ENCODE measurements around the gene HOXB4. TPM values are rescaled to one million over a fixed set of nuclear protein-coding genes. Genes with fewer than 3 reads are reported as not detected.
A peak's percentile ranks its signal among the peaks of the same experiment; 100 is the strongest.

The HOXB4 gene
- total RNA-seq, 1 experiment from 2014 or later, result 27.9 TPM

GRCh38 chr17:48571826-48572417 is 6.2 kb downstream of the HOXB4 start:
- Histone ChIP-seq H3K4me3 (ENCODE audit: low read depth in 2 of 2, low read length in 2 of 2) (peak overlapping the region; percentile 22 to 99; a peak in 3 of 4 replicates), H3K36me3 (ENCODE audit: control insufficient read depth, insufficient read depth, low read length) (peaks cover 15% of the 10 kb centered on the region), H3K27ac (ENCODE audit: low read length) (peak overlapping the region; percentile 97), H3K27me3 (ENCODE audit: control insufficient read depth, insufficient read depth, low read length) (no peaks in the 10 kb centered on the region), H3K4me1 (ENCODE audit: control insufficient read depth, insufficient read depth, low read length) (peaks cover 97% of the 10 kb centered on the region), H3K9me3 (ENCODE audit: control insufficient read depth, insufficient read depth, low read depth, low read length) (no peaks in the 10 kb centered on the region)
- DNase-seq (ENCODE audit: low read depth, low spot score) (no peak), ATAC-seq (no peak; the same call in 1 of the 2 replicates)
- intact Hi-C loops (cut with micrococcal nuclease; ENCODE audit: unreplicated experiment) (no loop called here), in situ Hi-C loops (cut with HindIII; ENCODE audit: low pct_unique_long_range_greater_than_20kb, low sequenced_read_pairs) (no loop called here)
- TF ChIP-seq TCF7L2 (IDR thresholded peaks at IDR 0.05; ENCODE audit: low read depth, low read length), result no peak
- TF ChIP-seq, protein P1, sequence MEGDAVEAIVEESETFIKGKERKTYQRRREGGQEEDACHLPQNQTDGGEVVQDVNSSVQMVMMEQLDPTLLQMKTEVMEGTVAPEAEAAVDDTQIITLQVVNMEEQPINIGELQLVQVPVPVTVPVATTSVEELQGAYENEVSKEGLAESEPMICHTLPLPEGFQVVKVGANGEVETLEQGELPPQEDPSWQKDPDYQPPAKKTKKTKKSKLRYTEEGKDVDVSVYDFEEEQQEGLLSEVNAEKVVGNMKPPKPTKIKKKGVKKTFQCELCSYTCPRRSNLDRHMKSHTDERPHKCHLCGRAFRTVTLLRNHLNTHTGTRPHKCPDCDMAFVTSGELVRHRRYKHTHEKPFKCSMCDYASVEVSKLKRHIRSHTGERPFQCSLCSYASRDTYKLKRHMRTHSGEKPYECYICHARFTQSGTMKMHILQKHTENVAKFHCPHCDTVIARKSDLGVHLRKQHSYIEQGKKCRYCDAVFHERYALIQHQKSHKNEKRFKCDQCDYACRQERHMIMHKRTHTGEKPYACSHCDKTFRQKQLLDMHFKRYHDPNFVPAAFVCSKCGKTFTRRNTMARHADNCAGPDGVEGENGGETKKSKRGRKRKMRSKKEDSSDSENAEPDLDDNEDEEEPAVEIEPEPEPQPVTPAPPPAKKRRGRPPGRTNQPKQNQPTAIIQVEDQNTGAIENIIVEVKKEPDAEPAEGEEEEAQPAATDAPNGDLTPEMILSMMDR (IDR thresholded peaks at IDR 0.05), result no peak
- no peak for TF ChIP-seq SIN3A (IDR thresholded peaks at IDR 0.05; ENCODE audit: borderline replicate concordance, insufficient read depth, low read depth, low read length)
- TF ChIP-seq REST (IDR thresholded peaks at IDR 0.05; ENCODE audit: insufficient read depth in 1 of 2, low read depth in 2 of 2, low read length in 1 of 2), result no peak
- TF ChIP-seq POLR2AphosphoS5 (IDR thresholded peaks at IDR 0.05; ENCODE audit: low read depth, low read length), result no peak; the same call in 1 of the 2 replicates
- BruUV-seq (replicated peaks), result no TSS peak
- POLR2A ChIA-PET, result interaction anchor here (0.7 kb wide), 1 partner anchor 16 kb away, joined by 3 read pairs; no protein-coding TSS in a partner anchor
- CTCF ChIA-PET, result no interaction called here

- CTCF ChIA-PET, result no interaction called here
- Histone ChIP-seq H3K36me3 (ENCODE audit: control insufficient read depth, insufficient read depth, low read length) (peaks cover 14% of the 10 kb centered on the region), H3K27me3 (ENCODE audit: control insufficient read depth, insufficient read depth, low read length) (no peaks in the 10 kb centered on the region), H3K4me3 (ENCODE audit: low read depth in 2 of 2, low read length in 2 of 2) (peak overlapping the region; percentile 22 to 99), H3K4me1 (ENCODE audit: control insufficient read depth, insufficient read depth, low read length) (peaks cover 99% of the 10 kb centered on the region), H3K9me3 (ENCODE audit: control insufficient read depth, insufficient read depth, low read depth, low read length) (no peaks in the 10 kb centered on the region), H3K27ac (ENCODE audit: low read length) (peak overlapping the region; percentile 97)
- in situ Hi-C loops (cut with HindIII; ENCODE audit: low pct_unique_long_range_greater_than_20kb, low sequenced_read_pairs), result no loop called here
- intact Hi-C loops (cut with micrococcal nuclease; ENCODE audit: unreplicated experiment), result no loop called here
- TSS peak; percentile 0 for BruUV-seq (replicated peaks)
- POLR2A ChIA-PET, result no interaction called here
- ATAC-seq (peak; percentile 17; the same call in 1 of the 2 replicates), DNase-seq (ENCODE audit: low read depth, low spot score) (no peak)
- TF ChIP-seq, protein P1 (IDR thresholded peaks at IDR 0.05), result no peak
- TF ChIP-seq REST (IDR thresholded peaks at IDR 0.05; ENCODE audit: insufficient read depth in 1 of 2, low read depth in 2 of 2, low read length in 1 of 2) (no peak), TCF7L2 (IDR thresholded peaks at IDR 0.05; ENCODE audit: low read depth, low read length) (peak; percentile 79), SIN3A (IDR thresholded peaks at IDR 0.05; ENCODE audit: borderline replicate concordance, insufficient read depth, low read depth, low read length) (peak; percentile 26; the same call in 1 of the 2 replicates), POLR2AphosphoS5 (IDR thresholded peaks at IDR 0.05; ENCODE audit: low read depth, low read length) (no peak; the same call in 1 of the 2 replicates)
Measured at GRCh38 chr17:48571024-48571818, 6.9 kb downstream of the HOXB4 start.

Measured in Panc1 (cell line).